ENCODE data around the gene TMEM213. TPM values are rescaled to one million over a fixed set of nuclear protein-coding genes. Genes with fewer than 3 reads are reported as not detected.
A peak's percentile ranks its signal among the peaks of the same experiment; 100 is the strongest.

TMEM213 gene
- total RNA-seq, 4 donors from 2014 or later, result not detected

DNA sequence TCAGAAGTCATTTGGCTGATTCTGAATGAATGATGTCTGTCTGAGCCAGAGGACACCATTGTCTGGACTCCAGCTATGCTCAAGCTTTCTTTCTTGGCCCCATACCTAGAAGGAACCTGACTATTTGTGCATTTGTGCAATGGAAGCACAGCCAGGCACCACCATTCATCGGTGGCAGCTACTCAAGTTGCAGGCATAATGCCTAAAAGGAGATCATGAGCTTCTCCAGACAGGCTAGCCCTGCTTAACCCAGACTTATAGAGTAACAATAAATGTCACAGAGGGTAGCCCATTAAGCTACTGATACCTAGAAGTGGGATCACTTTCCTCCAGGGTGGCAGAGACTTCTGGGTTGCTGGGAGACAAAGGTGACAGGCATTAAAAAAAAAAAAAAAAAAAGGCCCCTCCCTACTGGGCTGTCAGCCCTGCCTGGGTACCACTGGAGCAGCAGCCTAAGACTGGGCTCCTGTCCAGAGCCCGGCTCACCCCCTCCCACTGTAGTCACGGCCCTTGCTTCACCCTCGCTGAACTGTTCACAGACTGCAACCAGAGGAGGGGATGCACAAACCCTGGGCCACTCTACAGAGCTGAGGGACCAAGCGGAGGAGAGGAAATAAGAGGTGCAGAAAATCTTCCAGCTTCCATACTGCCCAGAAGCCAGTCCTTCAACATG, 75.6 kb downstream of the TMEM213 start:
- no peak for DNase-seq
- H3K27ac ChIP-seq, result no peak overlapping the region
- H3K4me1 ChIP-seq, result no peaks in the 10 kb centered on the region
- no peaks in the 10 kb centered on the region for H3K36me3 ChIP-seq
- no peaks in the 10 kb centered on the region for H3K27me3 ChIP-seq
- H3K9me3 ChIP-seq, result no peaks in the 10 kb centered on the region
- no peak overlapping the region for H3K4me3 ChIP-seq
- TF ChIP-seq, protein P1, sequence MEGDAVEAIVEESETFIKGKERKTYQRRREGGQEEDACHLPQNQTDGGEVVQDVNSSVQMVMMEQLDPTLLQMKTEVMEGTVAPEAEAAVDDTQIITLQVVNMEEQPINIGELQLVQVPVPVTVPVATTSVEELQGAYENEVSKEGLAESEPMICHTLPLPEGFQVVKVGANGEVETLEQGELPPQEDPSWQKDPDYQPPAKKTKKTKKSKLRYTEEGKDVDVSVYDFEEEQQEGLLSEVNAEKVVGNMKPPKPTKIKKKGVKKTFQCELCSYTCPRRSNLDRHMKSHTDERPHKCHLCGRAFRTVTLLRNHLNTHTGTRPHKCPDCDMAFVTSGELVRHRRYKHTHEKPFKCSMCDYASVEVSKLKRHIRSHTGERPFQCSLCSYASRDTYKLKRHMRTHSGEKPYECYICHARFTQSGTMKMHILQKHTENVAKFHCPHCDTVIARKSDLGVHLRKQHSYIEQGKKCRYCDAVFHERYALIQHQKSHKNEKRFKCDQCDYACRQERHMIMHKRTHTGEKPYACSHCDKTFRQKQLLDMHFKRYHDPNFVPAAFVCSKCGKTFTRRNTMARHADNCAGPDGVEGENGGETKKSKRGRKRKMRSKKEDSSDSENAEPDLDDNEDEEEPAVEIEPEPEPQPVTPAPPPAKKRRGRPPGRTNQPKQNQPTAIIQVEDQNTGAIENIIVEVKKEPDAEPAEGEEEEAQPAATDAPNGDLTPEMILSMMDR (IDR thresholded peaks at IDR 0.05), result no peak
- no peak for TF ChIP-seq POLR2A (IDR thresholded peaks at IDR 0.05)

DNA sequence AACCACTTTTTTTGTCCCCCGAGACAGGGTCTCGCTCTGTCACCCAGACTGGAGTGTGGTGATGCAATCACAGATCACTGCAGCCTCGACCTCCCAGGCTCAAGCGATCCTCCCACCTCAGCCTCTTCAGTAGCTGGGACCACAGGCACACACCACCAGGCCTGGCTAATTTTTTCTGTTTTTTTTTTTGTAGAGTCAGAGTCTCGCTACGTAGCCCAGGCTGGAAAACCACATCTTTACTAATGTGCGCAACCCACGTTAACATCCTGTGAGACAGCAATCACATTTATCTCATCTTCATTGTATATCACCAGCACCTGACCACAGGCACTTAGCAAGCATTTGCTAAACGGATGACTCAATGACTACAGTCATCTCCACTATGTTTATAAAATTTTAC, 78.0 kb downstream of the TMEM213 start:
- TF ChIP-seq, protein P1 (IDR thresholded peaks at IDR 0.05), result no peak
- TF ChIP-seq POLR2A (IDR thresholded peaks at IDR 0.05), result no peak
- H3K27ac ChIP-seq, result no peak overlapping the region
- no peaks in the 10 kb centered on the region for H3K9me3 ChIP-seq
- no peak overlapping the region for H3K4me3 ChIP-seq
- H3K27me3 ChIP-seq, result no peaks in the 10 kb centered on the region
- no peaks in the 10 kb centered on the region for H3K4me1 ChIP-seq
- no peaks in the 10 kb centered on the region for H3K36me3 ChIP-seq
- DNase-seq, result peak in 2 of 3 donors; percentile 24 to 59

DNA sequence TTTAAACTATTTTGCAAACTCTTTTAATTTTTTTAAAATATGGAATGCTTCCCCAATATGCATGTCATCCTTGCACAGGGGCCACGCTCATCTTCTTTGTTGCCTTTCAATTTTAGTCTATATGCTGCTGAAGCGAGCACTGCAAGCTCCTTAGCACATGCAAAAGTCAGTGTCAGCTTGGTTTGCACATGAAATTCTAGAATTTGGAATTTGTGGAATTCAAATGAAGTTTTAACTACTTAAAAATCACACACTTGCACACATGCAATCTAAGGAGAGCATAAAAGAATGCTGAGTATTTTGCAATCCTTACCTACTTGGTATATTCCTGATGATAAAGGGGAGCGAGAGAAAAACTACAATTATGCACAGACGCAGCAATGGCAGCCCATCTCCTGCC, 78.5 kb downstream of the TMEM213 start:
- Histone ChIP-seq H3K36me3 (no peaks in the 10 kb centered on the region), H3K27me3 (no peaks in the 10 kb centered on the region), H3K4me1 (no peaks in the 10 kb centered on the region), H3K27ac (no peak overlapping the region), H3K4me3 (no peak overlapping the region), H3K9me3 (no peaks in the 10 kb centered on the region)
- DNase-seq, result no peak
- no peak for TF ChIP-seq POLR2A (IDR thresholded peaks at IDR 0.05)
- TF ChIP-seq, protein P1 (IDR thresholded peaks at IDR 0.05), result no peak

DNA sequence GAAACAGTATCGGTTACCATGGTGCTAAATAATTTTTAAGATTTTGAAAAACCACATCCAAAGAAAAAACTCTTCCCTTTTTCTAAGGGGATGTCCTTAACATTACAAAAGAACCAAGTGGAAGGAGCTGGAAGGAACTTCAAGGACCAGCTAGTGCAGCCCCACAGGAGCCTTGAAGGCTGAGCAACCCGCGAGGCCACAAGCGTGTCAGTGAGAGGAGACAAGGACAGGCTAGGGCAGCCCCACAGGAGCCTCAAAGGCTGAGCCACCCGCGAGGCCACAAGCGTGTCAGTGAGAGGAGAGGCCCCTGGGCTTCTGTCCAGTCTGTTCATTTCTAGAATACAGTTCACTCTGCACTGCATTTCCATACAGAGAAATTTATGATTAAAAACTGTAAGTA, 80.3 kb downstream of the TMEM213 start:
- H3K27me3 ChIP-seq, result no peaks in the 10 kb centered on the region
- H3K27ac ChIP-seq, result no peak overlapping the region
- no peaks in the 10 kb centered on the region for H3K4me1 ChIP-seq
- DNase-seq, result no peak
- H3K36me3 ChIP-seq, result no peaks in the 10 kb centered on the region
- no peak overlapping the region for H3K4me3 ChIP-seq
- H3K9me3 ChIP-seq, result no peaks in the 10 kb centered on the region
- no peak for TF ChIP-seq POLR2A (IDR thresholded peaks at IDR 0.05)
- TF ChIP-seq, protein P1 (IDR thresholded peaks at IDR 0.05), result no peak

DNA sequence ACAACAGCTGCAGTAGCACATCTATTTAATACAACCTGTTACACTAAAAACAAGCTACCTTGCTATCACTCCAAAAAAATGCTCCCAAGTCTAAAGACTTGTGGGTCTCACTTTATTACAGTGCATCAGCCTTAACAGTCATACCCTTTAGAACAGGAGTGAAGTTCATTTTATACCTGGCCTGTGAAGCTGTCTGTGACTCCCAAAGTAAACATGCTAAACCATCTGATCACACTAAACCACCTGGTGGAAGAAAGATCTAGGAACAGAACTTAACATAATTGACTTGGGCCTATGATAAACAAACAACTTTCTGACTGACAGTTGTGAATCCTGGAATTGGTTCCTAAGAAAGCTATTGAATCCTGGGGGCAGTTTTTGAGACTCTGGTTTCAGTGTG, 81.1 kb downstream of the TMEM213 start:
- no peaks in the 10 kb centered on the region for H3K9me3 ChIP-seq
- no peak overlapping the region for H3K4me3 ChIP-seq
- TF ChIP-seq, protein P1 (IDR thresholded peaks at IDR 0.05), result no peak
- TF ChIP-seq POLR2A (IDR thresholded peaks at IDR 0.05), result no peak
- no peaks in the 10 kb centered on the region for H3K4me1 ChIP-seq
- DNase-seq, result no peak
- H3K27ac ChIP-seq, result no peak overlapping the region
- H3K36me3 ChIP-seq, result no peaks in the 10 kb centered on the region
- no peaks in the 10 kb centered on the region for H3K27me3 ChIP-seq

DNA sequence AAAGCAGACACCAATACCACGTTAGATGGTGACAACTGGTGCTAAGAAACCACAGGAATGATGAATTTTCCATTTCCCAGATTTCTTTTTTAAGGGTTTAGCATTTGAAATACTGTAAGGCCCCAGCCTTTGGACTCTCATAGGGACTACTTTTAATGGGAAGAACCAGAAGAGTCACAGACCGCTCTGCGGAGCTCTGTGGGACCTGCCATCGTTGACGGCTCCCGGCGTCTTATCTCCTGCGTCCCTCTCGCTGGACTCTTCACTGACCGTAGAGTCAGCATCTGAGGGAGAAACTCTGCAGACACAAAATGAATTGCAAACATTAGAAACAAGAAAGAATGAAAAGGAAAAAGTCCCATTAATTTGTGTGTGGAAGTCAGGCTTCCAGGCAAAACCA, 81.6 kb downstream of the TMEM213 start:
- no peak for DNase-seq
- no peak overlapping the region for H3K4me3 ChIP-seq
- no peaks in the 10 kb centered on the region for H3K36me3 ChIP-seq
- no peak overlapping the region for H3K27ac ChIP-seq
- TF ChIP-seq, protein P1 (IDR thresholded peaks at IDR 0.05), result no peak
- no peak for TF ChIP-seq POLR2A (IDR thresholded peaks at IDR 0.05)
- H3K9me3 ChIP-seq, result no peaks in the 10 kb centered on the region
- no peaks in the 10 kb centered on the region for H3K27me3 ChIP-seq
- H3K4me1 ChIP-seq, result no peaks in the 10 kb centered on the region
